H9 (cell line): Measurements from ENCODE around the gene ATP6V1C2. TPM values are rescaled to one million over a fixed set of nuclear protein-coding genes. Genes with fewer than 3 reads are reported as not detected.

Experiments
- DNase-seq: peaks from one replicate; pipeline ENCODE4 v3.0.0-alpha.2; 2017
- H2AFZ ChIP-seq: one replicate; pipeline ENCODE4 v1.6.1; 2013; ENCODE audit warnings: mild to moderate bottlenecking, low read length, control low read depth, moderate library complexity
- H2AK5ac ChIP-seq: 2 replicates; pipeline ENCODE4 v1.6.1; 2013; ENCODE audit warnings: low read length, control low read depth, mixed read lengths; ENCODE audit not compliant: insufficient read length
- H2BK120ac ChIP-seq: one replicate; pipeline ENCODE4 v1.6.1; 2013; ENCODE audit warnings: low read depth, mild to moderate bottlenecking, low read length, control low read depth, inconsistent platforms; ENCODE audit not compliant: poor library complexity, severe bottlenecking
- H2BK12ac ChIP-seq: 2 replicates; pipeline ENCODE4 v1.6.1; 2013; ENCODE audit warnings: low read length, control low read depth, mixed read lengths, low read depth; ENCODE audit not compliant: insufficient read length
- H2BK15ac ChIP-seq: 2 replicates; pipeline ENCODE4 v1.6.1; 2013; ENCODE audit warnings: low read depth, low read length, control low read depth
- H2BK20ac ChIP-seq: one replicate; pipeline ENCODE4 v1.6.1; 2013; ENCODE audit warnings: low read depth, mild to moderate bottlenecking, low read length, control low read depth, inconsistent platforms; ENCODE audit not compliant: poor library complexity, severe bottlenecking
- H2BK5ac ChIP-seq: 2 replicates; pipeline ENCODE4 v1.6.1; 2013; ENCODE audit warnings: low read length, control low read depth, mixed read lengths; ENCODE audit not compliant: insufficient read length
- H3K14ac ChIP-seq: 2 replicates; pipeline ENCODE4 v1.6.1; 2013; ENCODE audit warnings: low read length, control low read depth; ENCODE audit not compliant: insufficient read depth
- H3K18ac ChIP-seq: 2 replicates; pipeline ENCODE4 v1.6.1; 2013; ENCODE audit warnings: low read depth, mild to moderate bottlenecking, mixed read lengths, low read length, control low read depth; ENCODE audit not compliant: insufficient read length
- H3K23ac ChIP-seq: 2 replicates; pipeline ENCODE4 v1.6.1; 2013; ENCODE audit warnings: low read length, control low read depth, mixed read lengths, low read depth; ENCODE audit not compliant: insufficient read length
- H3K23me2 ChIP-seq: 2 replicates; pipeline ENCODE4 v1.6.1; 2013; ENCODE audit warnings: low read depth, mild to moderate bottlenecking, mixed read lengths, low read length, control low read depth; ENCODE audit not compliant: insufficient read length, poor library complexity, severe bottlenecking
- H3K27ac ChIP-seq: 2 replicates; pipeline ENCODE4 v1.5.1; 2013; ENCODE audit warnings: low read length, control low read depth, mixed read lengths, low read depth; ENCODE audit not compliant: insufficient read length
- H3K27me3 ChIP-seq: 2 replicates; pipeline ENCODE4 v1.6.1; 2013; ENCODE audit warnings: low read length, control low read depth, inconsistent platforms; ENCODE audit not compliant: insufficient read depth
- H3K4ac ChIP-seq: 2 replicates; pipeline ENCODE4 v1.6.1; 2013; ENCODE audit warnings: low read depth, mild to moderate bottlenecking, control low read depth, inconsistent platforms, low read length, moderate library complexity
- H3K4me1 ChIP-seq: 2 replicates; pipeline ENCODE4 v1.6.1; 2013; ENCODE audit warnings: low read length, control low read depth, inconsistent platforms; ENCODE audit not compliant: insufficient read depth
- H3K4me2 ChIP-seq: 2 replicates; pipeline ENCODE4 v1.6.1; 2013; ENCODE audit warnings: low read length, control low read depth, mixed read lengths; ENCODE audit not compliant: insufficient read length, insufficient read depth
- H3K56ac ChIP-seq: 2 replicates; pipeline ENCODE4 v1.6.1; 2013; ENCODE audit warnings: low read depth, mild to moderate bottlenecking, mixed read lengths, low read length, control low read depth; ENCODE audit not compliant: insufficient read length
- H3K79me1 ChIP-seq: 2 replicates; pipeline ENCODE4 v1.6.1; 2013; ENCODE audit warnings: low read depth, mild to moderate bottlenecking, moderate library complexity, low read length, control low read depth, inconsistent platforms; ENCODE audit not compliant: insufficient read depth, poor library complexity, severe bottlenecking
- H3K79me2 ChIP-seq: 2 replicates; pipeline ENCODE4 v1.6.1; 2013; ENCODE audit warnings: low read length, control low read depth, inconsistent platforms; ENCODE audit not compliant: insufficient read depth
- H3K9ac ChIP-seq: 2 replicates; pipeline ENCODE4 v1.6.1; 2013; ENCODE audit warnings: low read length, control low read depth, mixed read lengths; ENCODE audit not compliant: insufficient read length; ENCODE audit errors: extremely low read depth
- H3K9me3 ChIP-seq: one replicate; pipeline ENCODE4 v1.6.1; 2013; ENCODE audit warnings: low read depth, low read length, inconsistent platforms; ENCODE audit not compliant: control insufficient read depth
- H3T11ph ChIP-seq: one replicate; pipeline ENCODE4 v1.6.1; 2013; ENCODE audit warnings: mild to moderate bottlenecking, low read length, control low read depth, inconsistent platforms
- H4K20me1 ChIP-seq: one replicate; pipeline ENCODE4 v1.6.1; 2013; ENCODE audit not compliant: control insufficient read depth, insufficient read length, insufficient read depth
- H4K5ac ChIP-seq: 2 replicates; pipeline ENCODE4 v1.6.1; 2013; ENCODE audit warnings: low read depth, mild to moderate bottlenecking, mixed read lengths, low read length, control low read depth; ENCODE audit not compliant: insufficient read length
- H4K8ac ChIP-seq: replicated peaks from 2 replicates; pipeline ENCODE4 v1.6.1; 2013; ENCODE audit warnings: low read length, control low read depth, mixed read lengths, low read depth; ENCODE audit not compliant: insufficient read length
- H4K91ac ChIP-seq: 2 replicates; pipeline ENCODE4 v1.6.1; 2013; ENCODE audit warnings: low read depth, mild to moderate bottlenecking, moderate library complexity, mixed read lengths, low read length, control low read depth; ENCODE audit not compliant: insufficient read length
- H3K27ac Mint-ChIP-seq, 3 experiments: 2 replicates in 2 of 3; 3 replicates in 1 of 3; pipeline ENCODE4 v1.8.0; 2020 to 2021; ENCODE audit warnings: mixed read lengths in 3 of 3, mild to moderate bottlenecking in 1 of 3, moderate library complexity in 1 of 3
- H3K27me3 Mint-ChIP-seq: 2 replicates; pipeline ENCODE4 v1.8.0; 2021; ENCODE audit warnings: low read depth, mild to moderate bottlenecking, moderate library complexity, mixed read lengths
- H3K36me3 Mint-ChIP-seq, 3 experiments: 2 replicates in 2 of 3; 3 replicates in 1 of 3; pipeline ENCODE4 v1.8.0; 2020 to 2021; ENCODE audit warnings: low read depth in 3 of 3, mixed read lengths in 3 of 3; ENCODE audit not compliant: insufficient read depth in 1 of 3
- H3K4me1 Mint-ChIP-seq, 2 experiments: 2 replicates each; pipeline ENCODE4 v1.8.0; 2020; ENCODE audit warnings: mixed read lengths in 2 of 2
- H3K4me3 Mint-ChIP-seq, 2 experiments: 2 replicates in 1 of 2; 3 replicates in 1 of 2; pipeline ENCODE4 v1.8.0; 2020 to 2021; ENCODE audit warnings: mild to moderate bottlenecking in 2 of 2, mixed read lengths in 2 of 2, moderate library complexity in 1 of 2
- H3K9me3 Mint-ChIP-seq, 2 experiments: 2 replicates in 1 of 2; 3 replicates in 1 of 2; pipeline ENCODE4 v1.8.0; 2020; ENCODE audit warnings: mild to moderate bottlenecking in 2 of 2, mixed read lengths in 2 of 2, moderate library complexity in 1 of 2
- CTCF ChIP-seq: fragments of 200-600 bp; sonication (generic); conservative IDR thresholded peaks from 3 replicates; pipeline ENCODE4 v1.8.0; 2021; ENCODE audit warnings: antibody characterized with exemption, mild to moderate bottlenecking
- WGBS: extraction: QIAGEN DNeasy Blood & Tissue Kit; methylation state at CpG from one replicate; pipeline ENCODE4 v1.1.7; 2013; ENCODE audit warnings: missing lambda C conversion rate, low lambda C conversion rate, mixed read lengths; ENCODE audit not compliant: insufficient read length; ENCODE audit errors: extremely low coverage; 5-methylcytosine and 5-hydroxymethylcytosine counted together
- total RNA-seq: library from RNA; stranded (reverse); gene quantifications from 2 replicates; pipeline ENCODE4 v1.2.1, GENCODE V29; 2021

ATP6V1C2 gene
- total RNA-seq, 1 experiment from 2014 or later: 1.2 TPM

- Histone ChIP-seq H3K4me2 (no peak overlapping the region), H3K27ac (no peak overlapping the region), H4K8ac (no peak overlapping the region), H3K23ac (no peak overlapping the region), H3K79me2 (no peaks in the 10 kb centered on the region), H4K20me1 (no peaks in the 10 kb centered on the region), H3K14ac (no peak overlapping the region), H2BK120ac (no peak overlapping the region), H3K56ac (no peak overlapping the region), H3K18ac (no peak overlapping the region), H2BK12ac (no peak overlapping the region), H4K91ac (no peak overlapping the region), H4K5ac (no peak overlapping the region), H3K9ac (no peak overlapping the region), H2AK5ac (no peak overlapping the region), H3T11ph (no peak overlapping the region), H3K9me3 (no peaks in the 10 kb centered on the region), H3K4ac (no peak overlapping the region), H3K4me1 (no peaks in the 10 kb centered on the region), H3K79me1 (no peaks in the 10 kb centered on the region), H2AFZ (no peak overlapping the region), H2BK15ac (no peak overlapping the region), H2BK5ac (no peak overlapping the region), H2BK20ac (no peak overlapping the region), H3K27me3 (no peaks in the 10 kb centered on the region), H3K23me2 (no peaks in the 10 kb centered on the region)
- 0 out of 4 replicates have a peak, but pooled peaks cover 0 to 3% of the 10 kb centered on the region in 2 experiments for H3K4me1 Mint-ChIP-seq
- no peaks in the 10 kb centered on the region; a peak in 1 of 5 replicates for H3K9me3 Mint-ChIP-seq
- WGBS: no CpG with 5 or more reads among the region's 5 CpGs
- H3K36me3 Mint-ChIP-seq: no peaks in the 10 kb centered on the region
- no peak for DNase-seq
- peak overlapping the region in 1 of 3 experiments; percentile 49; a peak in 1 of 7 replicates for H3K27ac Mint-ChIP-seq
- H3K27me3 Mint-ChIP-seq: peaks cover 3% of the 10 kb centered on the region
- no peak overlapping the region for H3K4me3 Mint-ChIP-seq
- no peak for TF ChIP-seq CTCF
These were observed 12.6 kb downstream of the ATP6V1C2 start for GRCh38 chr2:10733980-10734379.
